ENCODE results near the gene ARHGAP28. TPM values are rescaled to one million over a fixed set of nuclear protein-coding genes. Genes with fewer than 3 reads are reported as not detected.
"Not testable (repeated sequence)": the region's sequence is repeated elsewhere in the genome, so short reads cannot be mapped to it uniquely, and the experiment has no call there.

ARHGAP28 gene
- polyA plus RNA-seq, 1 experiment, result 38.2 TPM

GRCh38 chr18:6820314-6820713, 90.8 kb downstream of the ARHGAP28 start:
- no peak for TF ChIP-seq CTCF (IDR thresholded peaks at IDR 0.05; ENCODE audit: low read depth, low read length)
- H3K9me3 ChIP-seq (ENCODE audit: control insufficient read depth, insufficient read depth, low read length), result no peaks in the 10 kb centered on the region
- ChIA-PET POLR2A (no interaction called here), CTCF (no interaction called here)
- no peaks in the 10 kb centered on the region for H3K27me3 ChIP-seq (ENCODE audit: control insufficient read depth, insufficient read depth, low read length)
- H3K27ac ChIP-seq (ENCODE audit: low read depth, low read length), result no peak overlapping the region
- no peak for DNase-seq (ENCODE audit: low read depth, low spot score)
- H3K4me3 ChIP-seq (ENCODE audit: low read depth, low read length), result no peak overlapping the region

- Histone ChIP-seq H3K27me3 (ENCODE audit: control insufficient read depth, insufficient read depth, low read length) (no peaks in the 10 kb centered on the region), H3K4me3 (ENCODE audit: low read depth, low read length) (no peak overlapping the region), H3K27ac (ENCODE audit: low read depth, low read length) (no peak overlapping the region), H3K9me3 (ENCODE audit: control insufficient read depth, insufficient read depth, low read length) (no peaks in the 10 kb centered on the region)
- DNase-seq (ENCODE audit: low read depth, low spot score), result no peak
- ChIA-PET CTCF (no interaction called here), POLR2A (no interaction called here)
- no peak for TF ChIP-seq CTCF (IDR thresholded peaks at IDR 0.05; ENCODE audit: low read depth, low read length)
Measured at GRCh38 chr18:6821356-6821755, 91.8 kb downstream of the ARHGAP28 start.

- H3K4me3 ChIP-seq (ENCODE audit: low read depth, low read length); CTCF ChIA-PET; H3K27ac ChIP-seq (ENCODE audit: low read depth, low read length); DNase-seq (ENCODE audit: low read depth, low spot score); H3K27me3 ChIP-seq (ENCODE audit: control insufficient read depth, insufficient read depth, low read length); POLR2A ChIA-PET; H3K9me3 ChIP-seq (ENCODE audit: control insufficient read depth, insufficient read depth, low read length): not testable (repeated sequence)
Measured at GRCh38 chr18:6827161-6827560, 97.6 kb downstream of the ARHGAP28 start.

- POLR2A ChIA-PET; H3K27ac ChIP-seq (ENCODE audit: low read depth, low read length); CTCF ChIA-PET; DNase-seq (ENCODE audit: low read depth, low spot score); H3K9me3 ChIP-seq (ENCODE audit: control insufficient read depth, insufficient read depth, low read length); H3K4me3 ChIP-seq (ENCODE audit: low read depth, low read length); H3K27me3 ChIP-seq (ENCODE audit: control insufficient read depth, insufficient read depth, low read length): not testable (repeated sequence)
Measured at GRCh38 chr18:6827566-6827965, 98.0 kb downstream of the ARHGAP28 start.

GRCh38 chr18:6830916-6831315, 101.4 kb downstream of the ARHGAP28 start:
- CTCF ChIA-PET, result interaction anchor here (0.6 kb wide), 1 partner anchor 874 kb away, joined by 3 read pairs; no protein-coding TSS in a partner anchor
- no peak for TF ChIP-seq CTCF (IDR thresholded peaks at IDR 0.05; ENCODE audit: low read depth, low read length)
- Histone ChIP-seq H3K27ac (ENCODE audit: low read depth, low read length) (no peak overlapping the region), H3K4me3 (ENCODE audit: low read depth, low read length) (no peak overlapping the region), H3K27me3 (ENCODE audit: control insufficient read depth, insufficient read depth, low read length) (no peaks in the 10 kb centered on the region), H3K9me3 (ENCODE audit: control insufficient read depth, insufficient read depth, low read length) (no peaks in the 10 kb centered on the region; the same call in 1 of the 2 replicates)
- POLR2A ChIA-PET, result no interaction called here
- no peak for DNase-seq (ENCODE audit: low read depth, low spot score)

- no peaks in the 10 kb centered on the region for H3K9me3 ChIP-seq (ENCODE audit: control insufficient read depth, insufficient read depth, low read length)
- H3K27me3 ChIP-seq (ENCODE audit: control insufficient read depth, insufficient read depth, low read length), result no peaks in the 10 kb centered on the region
- ChIA-PET POLR2A (no interaction called here), CTCF (interaction anchor here (1.0 kb wide), 1 partner anchor 50 kb away, joined by 3 read pairs; no protein-coding TSS in a partner anchor)
- no peak overlapping the region for H3K4me3 ChIP-seq (ENCODE audit: low read depth, low read length)
- peak; percentile 37 for DNase-seq (ENCODE audit: low read depth, low spot score)
- H3K27ac ChIP-seq (ENCODE audit: low read depth, low read length), result no peak overlapping the region
- no peak for TF ChIP-seq CTCF (IDR thresholded peaks at IDR 0.05; ENCODE audit: low read depth, low read length)
Measured at GRCh38 chr18:6835345-6835744, 105.8 kb downstream of the ARHGAP28 start.

Data from AG04450 (cell line).